PC-3 (cell line): ENCODE results near the gene C14orf132.

Source experiments
- EZH2 ChIP-seq: fragments of 300-600 bp; sonication (generic); IDR thresholded peaks from one replicate; pipeline ENCODE4 v1.6.1; 2017; ENCODE audit warnings: antibody characterized with exemption, mild to moderate bottlenecking, low read length; ENCODE audit not compliant: unreplicated experiment
- EZH2phosphoT487 ChIP-seq: fragments of 300-600 bp; sonication (generic); IDR thresholded peaks from 2 replicates; pipeline ENCODE4 v1.6.1; 2018; ENCODE audit warnings: mild to moderate bottlenecking, antibody characterized with exemption, low read length, borderline replicate concordance
- TF ChIP-seq, protein P1 (sequence below): fragments of 300-600 bp; sonication (generic); conservative IDR thresholded peaks from 2 replicates; pipeline ENCODE4 v1.5.1; 2017; ENCODE audit warnings: antibody characterized with exemption, low read depth, mild to moderate bottlenecking, low read length

DNA sequence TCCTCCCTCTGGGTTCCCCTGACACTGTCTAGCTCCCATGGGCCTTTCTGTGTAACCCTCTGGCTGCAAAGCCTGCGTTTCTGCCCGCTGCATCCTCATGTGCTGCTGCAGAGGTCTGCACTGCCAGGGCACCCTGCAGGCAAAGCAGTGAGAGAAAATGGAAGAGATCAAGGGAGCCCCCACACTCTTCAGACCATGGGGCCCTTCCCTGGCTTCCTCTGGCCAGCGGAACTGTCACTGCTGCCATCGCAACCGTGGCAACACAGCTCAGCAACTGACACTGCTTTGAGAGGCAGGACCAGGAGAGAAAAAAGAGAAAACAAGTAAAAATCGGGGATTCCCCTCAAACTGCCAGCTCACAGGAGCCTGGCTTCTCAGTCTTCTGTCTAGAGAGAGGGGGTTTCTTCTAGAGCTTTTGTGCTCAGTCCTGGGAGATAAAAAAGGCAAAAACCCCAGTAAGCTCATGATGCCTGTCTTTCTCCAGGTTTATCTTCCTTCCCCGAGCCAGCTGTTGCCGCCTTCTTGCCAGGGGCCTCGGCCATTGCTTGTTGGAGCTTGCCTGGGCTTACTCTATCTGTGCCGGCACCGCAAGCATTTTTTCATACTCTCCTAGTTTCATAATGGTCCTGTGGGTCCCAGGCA lies 38.9 kb downstream of the C14orf132 start:
- TF ChIP-seq EZH2phosphoT487 (no peak), EZH2 (no peak)
- TF ChIP-seq, protein P1, sequence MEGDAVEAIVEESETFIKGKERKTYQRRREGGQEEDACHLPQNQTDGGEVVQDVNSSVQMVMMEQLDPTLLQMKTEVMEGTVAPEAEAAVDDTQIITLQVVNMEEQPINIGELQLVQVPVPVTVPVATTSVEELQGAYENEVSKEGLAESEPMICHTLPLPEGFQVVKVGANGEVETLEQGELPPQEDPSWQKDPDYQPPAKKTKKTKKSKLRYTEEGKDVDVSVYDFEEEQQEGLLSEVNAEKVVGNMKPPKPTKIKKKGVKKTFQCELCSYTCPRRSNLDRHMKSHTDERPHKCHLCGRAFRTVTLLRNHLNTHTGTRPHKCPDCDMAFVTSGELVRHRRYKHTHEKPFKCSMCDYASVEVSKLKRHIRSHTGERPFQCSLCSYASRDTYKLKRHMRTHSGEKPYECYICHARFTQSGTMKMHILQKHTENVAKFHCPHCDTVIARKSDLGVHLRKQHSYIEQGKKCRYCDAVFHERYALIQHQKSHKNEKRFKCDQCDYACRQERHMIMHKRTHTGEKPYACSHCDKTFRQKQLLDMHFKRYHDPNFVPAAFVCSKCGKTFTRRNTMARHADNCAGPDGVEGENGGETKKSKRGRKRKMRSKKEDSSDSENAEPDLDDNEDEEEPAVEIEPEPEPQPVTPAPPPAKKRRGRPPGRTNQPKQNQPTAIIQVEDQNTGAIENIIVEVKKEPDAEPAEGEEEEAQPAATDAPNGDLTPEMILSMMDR: no peak
